Peyer's patch (tissue), 4 donors: ENCODE results near the gene NXPH1. TPM values are rescaled to one million over a fixed set of nuclear protein-coding genes. Genes with fewer than 3 reads are reported as not detected.

ENCODE experiments used
- DNase-seq, 3 donors: peaks; one replicate each; pipeline ENCODE4 v3.0.0-alpha.2; 2017 to 2019
- H3K27ac ChIP-seq, 4 donors: fragments of 200-600 bp; sonication (generic); one replicate each; pipeline ENCODE4 v1.5.1; 2016 to 2019
- H3K27me3 ChIP-seq, 2 donors: fragments of 200-600 bp; sonication (generic); one replicate each; pipeline ENCODE4 v1.5.1; 2019
- H3K36me3 ChIP-seq, 3 donors: fragments of 200-600 bp; sonication (generic); one replicate each; pipeline ENCODE4 v1.5.1; 2016 to 2019
- H3K4me1 ChIP-seq, 4 donors: fragments of 200-600 bp; sonication (generic); one replicate each; pipeline ENCODE4 v1.5.1; 2016 to 2019
- H3K4me3 ChIP-seq, 4 donors: fragments of 200-600 bp; sonication (generic); 1 replicate in 3 of 4; 2 replicates in 1 of 4; pipeline ENCODE4 v1.5.1; 2016 to 2019; ENCODE audit warnings: mild to moderate bottlenecking in 1 of 4
- H3K9me3 ChIP-seq, 4 donors: fragments of 200-600 bp; sonication (generic); one replicate each; pipeline ENCODE4 v1.5.1; 2016 to 2019; ENCODE audit warnings: mild to moderate bottlenecking in 1 of 4
- CTCF ChIP-seq, 6 experiments: fragments of 450-650 bp in 4 of 6; fragments of 200-600 bp in 2 of 6; sonication (generic) in 1 of 6; IDR thresholded peaks; one replicate each; pipeline ENCODE4 v1.5.1; 2017 to 2019; ENCODE audit warnings: antibody characterized with exemption in 6 of 6, mild to moderate bottlenecking in 3 of 6, moderate library complexity in 1 of 6
- POLR2A ChIP-seq, 2 donors: fragments of 450-650 bp; IDR thresholded peaks; one replicate each; pipeline ENCODE4 v1.5.1; 2017; ENCODE audit warnings: antibody characterized with exemption in 2 of 2, mild to moderate bottlenecking in 2 of 2, moderate library complexity in 2 of 2
- total RNA-seq, 4 donors: library from RNA; depleted of rRNA; stranded (reverse); fragments of >200 nt; gene quantifications; one replicate each; pipeline ENCODE4 v1.1.0, GENCODE V29; 2016

NXPH1 gene
- total RNA-seq, 4 donors from 2014 or later = not detected

GRCh38 chr7:8440670-8441069 lies 7.3 kb downstream of the NXPH1 start:
- H3K36me3 ChIP-seq = no peaks in the 10 kb centered on the region
- H3K27ac ChIP-seq = no peak overlapping the region
- no peaks in the 10 kb centered on the region for H3K4me1 ChIP-seq
- TF ChIP-seq CTCF (IDR thresholded peaks at IDR 0.05) (no peak), POLR2A (IDR thresholded peaks at IDR 0.05) (no peak)
- DNase-seq = no peak
- peaks cover 0 to 18% of the 10 kb centered on the region in 2 donors for H3K27me3 ChIP-seq
- peaks cover 0 to 7% (median 3%) of the 10 kb centered on the region in 4 donors for H3K9me3 ChIP-seq
- no peak overlapping the region for H3K4me3 ChIP-seq

GRCh38 chr7:8441106-8441965 lies 7.9 kb downstream of the NXPH1 start:
- no peak overlapping the region for H3K27ac ChIP-seq
- H3K36me3 ChIP-seq = no peaks in the 10 kb centered on the region
- H3K27me3 ChIP-seq = peaks cover 0 to 18% of the 10 kb centered on the region in 2 donors
- no peak for DNase-seq
- H3K4me1 ChIP-seq = no peaks in the 10 kb centered on the region
- peaks cover 0 to 7% (median 3%) of the 10 kb centered on the region in 4 donors for H3K9me3 ChIP-seq
- TF ChIP-seq CTCF (IDR thresholded peaks at IDR 0.05) = no peak
- no peak for TF ChIP-seq POLR2A (IDR thresholded peaks at IDR 0.05)
- H3K4me3 ChIP-seq = no peak overlapping the region

- Histone ChIP-seq H3K36me3 (no peaks in the 10 kb centered on the region), H3K27ac (no peak overlapping the region), H3K9me3 (peaks cover 0 to 7% (median 3%) of the 10 kb centered on the region in 4 donors), H3K27me3 (peaks cover 0 to 13% of the 10 kb centered on the region in 2 donors), H3K4me3 (no peak overlapping the region), H3K4me1 (no peaks in the 10 kb centered on the region)
- no peak for DNase-seq
- TF ChIP-seq POLR2A (IDR thresholded peaks at IDR 0.05) (no peak), CTCF (IDR thresholded peaks at IDR 0.05) (no peak)
These were observed 8.8 kb downstream of the NXPH1 start for GRCh38 chr7:8442051-8442813.

- DNase-seq = no peak
- no peak for TF ChIP-seq CTCF (IDR thresholded peaks at IDR 0.05)
- TF ChIP-seq POLR2A (IDR thresholded peaks at IDR 0.05) = no peak
- no peak overlapping the region for H3K27ac ChIP-seq
- no peaks in the 10 kb centered on the region for H3K4me1 ChIP-seq
- no peaks in the 10 kb centered on the region for H3K36me3 ChIP-seq
- peaks cover 0 to 13% of the 10 kb centered on the region in 2 donors for H3K27me3 ChIP-seq
- H3K4me3 ChIP-seq = no peak overlapping the region
- H3K9me3 ChIP-seq = peaks cover 0 to 7% (median 3%) of the 10 kb centered on the region in 4 donors
These were observed 9.4 kb downstream of the NXPH1 start for GRCh38 chr7:8442814-8443304.

- H3K36me3 ChIP-seq = no peaks in the 10 kb centered on the region
- no peak for DNase-seq
- no peak for TF ChIP-seq CTCF (IDR thresholded peaks at IDR 0.05)
- TF ChIP-seq POLR2A (IDR thresholded peaks at IDR 0.05) = no peak
- no peak overlapping the region for H3K4me3 ChIP-seq
- peaks cover 0 to 7% (median 3%) of the 10 kb centered on the region in 4 donors for H3K9me3 ChIP-seq
- no peak overlapping the region for H3K27ac ChIP-seq
- H3K4me1 ChIP-seq = no peaks in the 10 kb centered on the region
- H3K27me3 ChIP-seq = peaks cover 0 to 13% of the 10 kb centered on the region in 2 donors
These were observed 10.4 kb downstream of the NXPH1 start for GRCh38 chr7:8443576-8444467.
